Adrenal gland (tissue), 5 donors: ENCODE results near the gene PGK2.

ENCODE experiments used
- CTCF ChIP-seq, 6 experiments: fragments of 450-650 bp in 4 of 6; fragments of 200-600 bp in 2 of 6; sonication (generic) in 1 of 6; IDR thresholded peaks; 1 replicate in 5 of 6; 2 replicates in 1 of 6; pipeline versions ENCODE4 v1.5.1 to v1.8.0; 2016 to 2021; ENCODE audit warnings: antibody characterized with exemption in 6 of 6, mild to moderate bottlenecking in 2 of 6, moderate library complexity in 1 of 6
- POLR2A ChIP-seq, 2 donors: fragments of 450-650 bp; IDR thresholded peaks; one replicate each; pipeline ENCODE4 v1.6.1; 2017; ENCODE audit warnings: antibody characterized with exemption in 2 of 2, mild to moderate bottlenecking in 2 of 2, moderate library complexity in 1 of 2
- donor health status: DM: no; HTN: no; CAD: no.

DNA sequence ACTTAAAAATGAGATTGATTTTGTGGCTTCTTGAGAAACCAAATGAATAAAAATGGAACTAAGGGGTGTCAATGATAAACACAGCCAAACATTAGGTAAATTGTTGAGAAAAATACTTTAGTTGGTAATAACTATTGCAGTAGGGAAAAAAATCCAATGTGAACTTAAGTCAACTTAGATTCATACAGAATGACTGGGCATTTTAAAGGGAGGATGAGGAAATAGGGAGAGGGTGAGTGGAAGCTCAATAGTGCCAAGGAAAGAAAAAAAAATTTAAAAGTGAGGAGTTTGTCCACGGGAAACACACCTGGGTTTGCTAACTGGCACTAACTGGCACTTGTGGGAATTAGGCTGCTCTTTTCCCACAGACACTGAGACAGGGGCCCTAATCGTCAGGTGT is 26.2 kb upstream of the PGK2 start:
- TF ChIP-seq CTCF (IDR thresholded peaks at IDR 0.05) (no peak), POLR2A (IDR thresholded peaks at IDR 0.05) (no peak)
